ENCODE data around the gene PRKD2. TPM values are rescaled to one million over a fixed set of nuclear protein-coding genes. Genes with fewer than 3 reads are reported as not detected.
A peak's percentile ranks its signal among the peaks of the same experiment; 100 is the strongest.

PRKD2 gene
- total and polyA plus RNA-seq, 2 experiments from 2014 or later, result 53.8 to 68.0 TPM

DNA sequence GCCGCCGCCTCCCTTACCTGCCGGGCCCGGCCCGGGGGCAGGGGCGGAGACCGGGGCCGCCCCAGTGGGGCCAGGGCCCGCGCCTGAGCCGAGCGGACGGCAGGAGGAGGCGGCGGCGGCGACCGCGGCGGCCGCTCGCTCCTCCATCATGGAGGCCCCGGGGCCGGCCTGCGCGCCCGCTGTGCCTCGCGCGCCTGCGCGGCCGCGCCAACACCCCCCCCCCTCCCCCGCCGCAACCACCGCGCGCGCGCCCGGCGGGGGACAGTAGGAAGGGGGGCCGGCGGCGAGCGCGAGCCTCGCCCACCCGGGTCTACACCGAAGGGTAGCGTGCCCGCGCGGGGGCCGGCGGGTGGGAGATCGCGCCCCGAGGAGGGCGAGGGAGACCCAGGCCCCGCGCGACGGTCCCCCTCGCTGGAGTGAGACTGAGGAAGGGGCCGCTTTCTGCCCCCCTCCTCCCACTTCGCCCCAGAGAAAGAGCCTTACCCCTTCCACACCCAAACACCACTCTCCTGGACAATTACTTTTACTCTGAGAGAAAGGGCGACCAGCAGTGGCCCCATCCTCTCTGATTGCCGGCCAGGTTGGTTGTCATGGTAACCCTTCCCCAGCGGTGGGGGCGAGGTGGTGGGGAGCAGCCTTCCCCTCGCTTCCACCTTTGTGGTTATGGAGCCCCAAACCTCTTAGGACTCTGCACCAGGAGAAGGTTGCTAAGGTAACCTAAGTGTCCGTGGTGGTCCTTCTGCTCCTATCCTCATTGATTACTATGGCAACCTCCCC lies 29.6 kb upstream of the PRKD2 start, which contains the start of gene STRN4:
Gene STRN4 (minus strand): TSS at position 170 of the 777 bp plus-strand sequence. CDS start 20 bp downstream, at position 150.
- Histone ChIP-seq H3F3A (replicated peaks; ENCODE audit: low read depth) (0 out of 2 replicates have a peak, but pooled peaks cover 14% of the 10 kb centered on the region), H3K4me3 (peak within 1 kb of the TSS; percentile 93), H2AFZ (no peak within 1 kb of the TSS; the same call in 1 of the 2 replicates), H3K79me2 (replicated peaks; ENCODE audit: insufficient read depth) (peaks cover 45% of the 10 kb centered on the region), H3K27ac (ENCODE audit: low read depth) (0 out of 2 replicates have a peak within 1 kb of the TSS, but pooled peaks have one; percentile 5), H3K36me3 (ENCODE audit: insufficient read depth) (peaks cover 4% of the 10 kb centered on the region; the same call in 1 of the 2 replicates), H3K9me2 (ENCODE audit: insufficient read depth) (no peaks in the 10 kb centered on the region), H4K20me1 (replicated peaks; ENCODE audit: insufficient read depth) (peaks cover 39% of the 10 kb centered on the region), H3K27me3 (ENCODE audit: insufficient read depth) (no peaks in the 10 kb centered on the region), H3K4me1 (ENCODE audit: insufficient read depth) (peaks cover 10% of the 10 kb centered on the region; the same call in 1 of the 2 replicates), H3K4me2 (peak within 1 kb of the TSS; percentile 98)
- no peaks in the 10 kb centered on the region; the same call in 2 of the 3 replicates for H3K9me3 Mint-ChIP-seq
- DNase-seq (ENCODE audit: low spot score) (peak; percentile 64), ATAC-seq (peak; percentile 14)
- H3K36me3 Mint-ChIP-seq (ENCODE audit: low read depth), result peaks cover 36% of the 10 kb centered on the region
- TF ChIP-seq STAT1 (IDR thresholded peaks at IDR 0.05; ENCODE audit: unreplicated experiment), result no peak
- TF ChIP-seq POLR2AphosphoS5 (IDR thresholded peaks at IDR 0.05; ENCODE audit: low read depth), result peak; percentile 37
- H3K4me1 Mint-ChIP-seq, result peaks cover 41% of the 10 kb centered on the region
- H3K4me3 Mint-ChIP-seq, result peak within 1 kb of the TSS; percentile 98
- H3K27ac Mint-ChIP-seq, result peak within 1 kb of the TSS; percentile 96
- peaks cover 25% of the 10 kb centered on the region for H3K27me3 Mint-ChIP-seq (ENCODE audit: insufficient read depth, low read depth, poor library complexity)

- peaks cover 4% of the 10 kb centered on the region; the same call in 1 of the 2 replicates for H3K36me3 ChIP-seq (ENCODE audit: insufficient read depth)
- no peak within 1 kb of the TSS; the same call in 1 of the 2 replicates for H2AFZ ChIP-seq
- peaks cover 25% of the 10 kb centered on the region for H3K27me3 Mint-ChIP-seq (ENCODE audit: insufficient read depth, low read depth, poor library complexity)
- peaks cover 51% of the 10 kb centered on the region for H3K79me2 ChIP-seq (replicated peaks; ENCODE audit: insufficient read depth)
- H3K4me2 ChIP-seq, result peak within 1 kb of the TSS; percentile 98
- peak; percentile 56 for DNase-seq (ENCODE audit: low spot score)
- peaks cover 46% of the 10 kb centered on the region for H4K20me1 ChIP-seq (replicated peaks; ENCODE audit: insufficient read depth)
- H3K27me3 ChIP-seq (ENCODE audit: insufficient read depth), result no peaks in the 10 kb centered on the region
- H3K4me1 Mint-ChIP-seq, result peaks cover 49% of the 10 kb centered on the region
- 0 out of 2 replicates have a peak, but pooled peaks cover 14% of the 10 kb centered on the region for H3F3A ChIP-seq (replicated peaks; ENCODE audit: low read depth)
- H3K4me1 ChIP-seq (ENCODE audit: insufficient read depth), result peaks cover 10% of the 10 kb centered on the region; the same call in 1 of the 2 replicates
- peak; percentile 30 for ATAC-seq
- 0 out of 2 replicates have a peak within 1 kb of the TSS, but pooled peaks have one; percentile 5 for H3K27ac ChIP-seq (ENCODE audit: low read depth)
- H3K36me3 Mint-ChIP-seq (ENCODE audit: low read depth), result peaks cover 34% of the 10 kb centered on the region
- H3K9me2 ChIP-seq (ENCODE audit: insufficient read depth), result no peaks in the 10 kb centered on the region
- peak within 1 kb of the TSS; percentile 96 for H3K27ac Mint-ChIP-seq
- TF ChIP-seq ZNF462 (CRISPR knock-in tag; IDR thresholded peaks at IDR 0.05) (no peak), ZNF114 (CRISPR knock-in tag; IDR thresholded peaks at IDR 0.05) (no peak), ETS1 (IDR thresholded peaks at IDR 0.05) (no peak), POLR2AphosphoS5 (IDR thresholded peaks at IDR 0.05; ENCODE audit: low read depth) (peak; percentile 40), REST (IDR thresholded peaks at IDR 0.05; ENCODE audit: unreplicated experiment) (peak; percentile 4)
- no peaks in the 10 kb centered on the region; the same call in 2 of the 3 replicates for H3K9me3 Mint-ChIP-seq
- H3K4me3 ChIP-seq, result peak within 1 kb of the TSS; percentile 93
- peak within 1 kb of the TSS; percentile 98 for H3K4me3 Mint-ChIP-seq
Observed at GRCh38 chr19:46745521-46746280, 28.8 kb upstream of the PRKD2 start, which contains the start of gene FKRP. Gene FKRP, plus strand, starts transcription at chr19:46746057. Its CDS starts 9,394 bp downstream, at chr19:46755451.
